Stimulated activated CD8-positive, alpha-beta memory T cell treated with anti-CD3 and anti-CD28 coated beads, Interleukin-4, amount 100 ng/mL, for 1 hour (primary cell): Measurements from ENCODE around the gene LYRM4.
A peak's percentile ranks its signal among the peaks of the same experiment; 100 is the strongest.

ENCODE experiments used
- DNase-seq, 2 donors: peaks; one replicate each; pipeline ENCODE4 v3.0.0-alpha.2; 2020; ENCODE audit warnings: low read depth in 2 of 2, low spot score in 1 of 2

Gene LYRM4

DNA sequence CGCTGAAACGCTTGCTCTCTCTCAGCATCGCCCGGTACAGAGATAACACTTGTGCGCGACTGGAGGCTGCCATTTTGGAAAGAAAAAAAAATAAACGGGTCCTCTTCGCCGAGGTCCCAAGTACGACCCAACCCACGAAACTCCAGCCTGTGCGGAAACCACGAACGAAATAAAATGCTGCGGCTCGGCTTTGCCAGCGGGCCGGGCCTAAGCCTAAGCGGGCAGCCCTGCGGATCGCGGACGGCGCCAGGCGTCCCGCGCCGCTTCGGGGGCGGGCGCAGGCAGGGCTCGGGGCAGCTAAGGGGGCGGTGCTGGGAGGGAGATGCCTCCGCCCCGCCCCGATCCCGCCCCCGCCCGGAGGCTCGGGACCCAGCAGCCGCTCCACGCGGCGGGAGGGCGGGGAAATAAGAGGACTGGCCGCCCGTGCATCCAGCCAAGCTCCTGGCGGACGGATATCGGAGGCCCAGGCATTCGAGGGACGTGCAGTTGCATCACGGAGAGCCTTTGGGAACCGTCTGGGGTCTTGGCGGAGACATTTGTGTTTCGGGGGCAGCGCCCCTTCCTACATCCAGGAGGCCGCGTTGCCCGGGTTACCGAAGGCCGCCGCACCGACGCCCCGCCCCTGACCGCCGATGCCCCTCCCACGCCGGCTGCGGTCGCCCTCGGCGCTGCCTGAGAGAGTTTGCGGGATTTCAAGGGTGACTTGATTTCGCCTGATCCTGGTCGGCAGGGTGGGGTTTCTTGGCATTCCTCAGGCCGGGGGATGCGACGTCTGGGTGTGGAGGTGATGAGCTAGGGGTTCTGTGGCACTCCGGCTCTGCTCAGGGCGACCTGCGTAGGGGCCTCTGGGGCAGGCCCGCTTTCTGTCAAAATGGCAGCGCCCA, at the start of gene LYRM4, which contains the start of gene FARS2:
Gene LYRM4, minus strand, starts transcription at position 290 of the 884 bp plus-strand sequence. Its CDS starts 217 bp downstream, at position 73.
Gene FARS2, plus strand, starts transcription at position 853 of the 884 bp plus-strand sequence.
- peak; percentile 83 to 87 for DNase-seq

DNA sequence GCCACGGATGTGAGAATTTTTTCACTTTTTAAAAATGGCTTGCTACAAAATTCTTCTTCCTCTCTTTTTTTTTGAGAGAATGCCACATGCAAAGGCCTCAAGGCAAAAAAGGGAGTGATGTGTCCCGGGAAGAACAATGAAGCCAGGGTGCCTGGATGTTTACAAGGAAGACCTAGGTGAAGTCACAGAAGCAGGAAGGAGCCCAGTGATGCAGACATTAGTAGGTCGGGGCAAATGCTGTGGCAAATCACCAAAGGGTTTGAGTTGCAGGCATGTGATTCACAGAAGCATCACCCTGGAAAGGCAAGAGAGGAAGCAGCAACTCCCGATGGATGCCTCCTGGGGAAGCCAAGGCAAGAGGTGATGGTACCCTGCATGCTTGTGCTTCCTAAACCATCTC, 47.3 kb upstream of the LYRM4 start:
- no peak for DNase-seq

DNA sequence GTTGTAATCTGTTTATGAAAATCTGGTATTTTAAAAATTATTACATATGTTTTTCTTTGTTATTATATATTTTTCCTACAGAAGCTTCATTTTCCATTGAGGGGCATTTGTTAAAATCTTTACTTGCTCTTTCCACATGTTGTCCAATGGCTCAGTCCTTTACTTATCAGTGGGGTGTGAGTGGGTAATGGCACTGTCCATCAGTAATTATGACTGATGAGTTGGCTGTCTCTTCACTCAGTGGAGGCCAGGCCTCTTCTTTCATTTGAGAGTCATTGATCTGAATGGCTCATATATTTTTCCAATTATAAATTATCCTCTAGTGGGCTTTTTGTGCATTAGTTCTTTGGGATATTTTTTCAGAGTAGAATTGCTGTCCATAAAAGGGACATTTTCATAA, 46.3 kb upstream of the LYRM4 start:
- no peak for DNase-seq

DNA sequence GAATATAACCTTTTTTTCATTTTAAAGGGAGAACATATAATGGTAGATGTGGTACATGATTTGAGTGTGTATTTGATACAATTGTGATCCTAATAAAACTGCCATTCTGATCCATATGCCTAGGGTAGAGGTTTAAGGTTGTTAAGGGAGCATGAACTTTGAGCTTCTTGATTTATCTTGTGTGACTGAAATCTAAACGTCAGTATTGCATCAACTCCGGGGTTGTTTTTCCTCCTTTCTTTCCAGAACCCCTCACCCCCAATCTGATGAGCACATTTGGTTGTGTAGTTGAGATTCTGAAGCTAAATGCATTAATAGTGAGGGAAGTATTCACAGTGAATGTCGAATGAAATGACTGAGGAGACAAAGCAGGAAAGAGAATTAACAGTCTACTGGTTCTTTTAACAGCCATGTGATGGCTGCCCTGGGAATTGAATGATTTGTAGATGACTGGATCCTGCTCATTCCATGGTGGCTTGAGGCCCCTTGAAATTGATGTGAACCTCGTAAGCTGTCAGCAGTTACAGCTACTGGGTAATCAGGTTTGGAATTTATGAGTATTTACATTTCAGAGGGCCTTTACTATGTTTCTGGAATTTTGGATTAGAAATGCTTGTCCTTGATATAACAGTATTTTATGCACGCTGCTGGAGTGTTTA, 45.3 kb upstream of the LYRM4 start:
- no peak for DNase-seq

DNA sequence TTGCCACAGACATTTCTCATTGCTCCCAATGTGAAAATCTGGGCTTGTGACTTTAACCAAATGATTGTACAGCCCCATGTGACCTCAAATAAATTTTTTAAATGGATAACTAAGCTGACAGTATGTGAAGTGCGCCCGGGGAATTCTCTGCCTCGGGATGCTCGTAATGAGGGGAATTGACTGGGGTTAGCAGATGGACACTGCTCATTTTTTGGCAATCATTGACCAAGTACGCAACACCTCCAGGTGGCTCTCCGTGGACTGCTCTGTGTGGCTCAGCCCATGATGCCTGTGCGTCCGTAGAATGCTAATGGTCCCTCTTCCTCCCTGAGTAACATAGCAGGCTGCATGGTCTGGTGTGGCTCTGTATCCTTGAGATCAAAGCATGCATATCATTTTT, 42.9 kb upstream of the LYRM4 start:
- no peak for DNase-seq

DNA sequence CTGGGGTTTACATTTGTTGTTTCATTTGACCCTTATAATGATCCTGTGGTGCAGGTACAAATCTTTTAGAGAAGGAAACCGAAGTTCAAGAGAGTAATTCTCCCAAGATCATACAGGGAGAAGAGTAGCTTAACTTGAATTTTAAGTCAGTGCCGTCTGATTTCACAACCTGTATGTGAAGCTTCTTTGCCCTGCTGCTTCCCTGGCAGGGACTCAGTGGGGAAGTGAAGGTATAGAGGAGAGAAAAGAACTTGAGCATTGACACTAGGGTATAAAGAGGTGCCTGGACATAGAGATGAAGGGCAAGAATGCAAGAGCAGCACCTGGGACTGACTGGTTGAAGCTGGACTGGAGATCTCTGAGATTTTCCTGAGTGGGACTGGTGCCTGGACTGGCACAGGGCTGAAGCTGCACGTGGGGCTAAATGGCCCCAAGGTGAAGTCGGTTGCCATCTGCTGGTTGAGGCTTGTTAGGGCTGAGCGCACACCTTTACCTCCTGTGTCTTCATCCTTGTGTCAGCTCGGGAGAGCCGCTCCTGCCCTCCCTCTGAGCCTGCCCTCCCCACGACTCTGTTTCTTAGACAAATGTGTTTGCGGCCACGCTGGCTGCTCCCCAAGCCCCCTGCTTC, 42.4 kb upstream of the LYRM4 start:
- peak in 1 of 2 donors; percentile 18 for DNase-seq

DNA sequence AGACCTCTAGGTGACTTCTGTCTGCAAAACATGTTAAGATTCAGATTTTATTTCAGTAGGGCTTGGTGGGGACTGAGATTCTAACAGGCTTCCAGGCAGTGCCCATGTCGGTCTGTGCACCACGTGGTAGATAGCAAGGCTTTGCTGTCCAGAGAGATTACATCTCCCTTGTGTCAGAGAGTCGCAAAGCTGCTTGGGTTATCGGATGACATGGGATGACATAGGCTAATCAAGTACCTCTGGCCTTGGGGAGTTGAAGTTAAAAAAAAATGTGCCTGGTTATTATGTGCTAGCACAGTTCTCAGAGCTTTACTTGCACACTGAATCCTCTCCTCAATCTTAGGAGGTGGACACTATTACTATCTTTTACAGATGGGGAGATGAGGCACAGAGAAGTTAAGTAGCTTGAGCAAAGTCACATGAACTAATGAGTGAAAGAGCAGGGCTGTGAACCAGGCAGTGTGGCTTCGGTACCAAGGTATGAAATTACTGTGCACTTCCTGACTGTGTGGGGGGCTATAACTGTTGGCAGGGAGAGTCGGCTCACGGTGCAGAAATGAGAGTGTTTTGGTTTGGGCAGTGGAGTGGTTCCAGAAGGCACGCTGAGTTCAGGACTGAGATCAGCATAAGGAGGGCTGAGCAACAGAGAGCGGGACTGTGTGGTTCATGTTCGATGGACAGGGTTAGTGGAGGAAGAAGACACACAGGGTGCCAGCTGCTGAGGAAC, 41.6 kb upstream of the LYRM4 start:
- no peak for DNase-seq

DNA sequence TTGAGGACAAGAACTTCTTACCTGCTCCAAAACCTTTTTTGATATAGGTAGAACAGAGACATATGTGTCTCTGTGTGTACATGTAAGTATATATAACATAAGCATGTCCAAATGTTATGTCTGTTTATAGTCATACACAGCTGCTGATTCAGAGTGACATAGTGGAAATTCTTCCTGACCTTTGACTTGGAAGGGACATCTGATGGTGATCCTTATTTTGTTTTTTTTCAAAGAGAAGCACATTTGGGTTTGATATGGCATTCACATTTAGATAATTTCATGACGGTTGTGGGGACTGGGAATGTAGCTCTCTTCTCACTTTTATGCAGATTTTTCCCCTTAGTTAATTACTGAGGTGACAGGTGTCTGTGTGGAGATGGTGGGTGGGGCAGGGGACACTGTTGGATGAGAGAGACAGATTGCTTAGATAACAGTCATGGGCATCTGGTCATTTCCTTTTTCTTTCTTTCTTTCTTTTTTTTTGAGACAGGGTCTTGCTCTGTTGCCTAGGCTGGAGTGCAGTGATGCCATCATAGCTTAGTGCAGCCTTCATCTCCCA, 39.5 kb upstream of the LYRM4 start:
- no peak for DNase-seq

DNA sequence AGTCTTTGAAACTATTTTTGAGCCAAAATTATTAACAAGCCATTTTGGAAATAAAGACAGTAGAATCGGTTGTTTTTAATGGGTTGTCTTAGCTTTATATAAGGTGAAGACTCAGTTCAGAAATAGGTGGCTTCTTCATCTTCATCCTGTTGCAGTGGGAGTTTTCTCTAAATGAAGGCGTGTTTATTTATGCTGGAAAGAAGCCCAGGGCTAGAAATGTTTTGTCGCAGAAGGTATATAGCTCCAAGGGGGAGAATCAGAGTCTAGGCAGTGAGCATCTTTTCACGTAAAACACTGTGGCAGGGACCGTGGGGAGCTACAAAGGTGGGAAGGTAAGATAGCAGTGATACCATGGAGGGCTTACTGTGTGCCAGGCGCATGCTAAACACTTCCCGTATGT, 34.9 kb upstream of the LYRM4 start:
- DNase-seq: no peak

DNA sequence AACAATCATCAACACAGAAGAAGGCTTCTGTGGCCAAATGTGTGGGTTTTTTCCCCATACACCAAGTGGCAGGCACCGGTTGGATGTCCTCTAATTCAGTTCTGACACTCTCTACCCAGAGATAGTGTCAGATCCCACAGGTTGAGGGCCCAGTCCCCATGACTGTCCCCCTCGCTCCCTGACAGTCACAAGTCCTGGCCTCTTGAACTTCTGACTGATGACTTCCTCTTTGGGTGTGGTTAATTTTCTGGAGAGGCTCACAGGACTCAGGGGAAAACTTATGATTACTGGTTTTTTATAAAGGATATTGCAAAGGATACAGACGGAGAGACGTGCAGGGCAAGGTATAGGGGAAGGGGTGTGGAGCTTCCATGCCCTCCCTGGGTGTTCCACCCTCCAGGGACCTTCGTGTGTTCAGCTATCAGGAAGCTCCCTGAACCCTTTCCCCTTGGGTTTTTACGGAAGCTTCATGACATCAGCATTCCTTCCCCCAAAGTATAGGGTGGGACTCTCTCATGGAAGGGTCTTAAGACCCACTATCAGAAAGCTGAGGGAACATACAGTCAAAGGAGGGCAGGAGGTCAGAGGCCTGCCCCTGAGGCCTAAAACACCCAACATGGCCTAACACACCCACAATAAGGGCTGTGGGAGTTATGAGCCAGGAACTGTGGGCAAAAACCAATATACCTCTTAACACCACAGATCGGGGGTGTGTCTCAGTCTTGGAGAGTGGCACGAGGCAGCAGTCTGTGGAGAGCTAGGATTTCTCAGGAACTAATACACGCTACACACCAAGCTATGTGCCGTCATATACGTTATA, 33.9 kb upstream of the LYRM4 start:
- no peak for DNase-seq

DNA sequence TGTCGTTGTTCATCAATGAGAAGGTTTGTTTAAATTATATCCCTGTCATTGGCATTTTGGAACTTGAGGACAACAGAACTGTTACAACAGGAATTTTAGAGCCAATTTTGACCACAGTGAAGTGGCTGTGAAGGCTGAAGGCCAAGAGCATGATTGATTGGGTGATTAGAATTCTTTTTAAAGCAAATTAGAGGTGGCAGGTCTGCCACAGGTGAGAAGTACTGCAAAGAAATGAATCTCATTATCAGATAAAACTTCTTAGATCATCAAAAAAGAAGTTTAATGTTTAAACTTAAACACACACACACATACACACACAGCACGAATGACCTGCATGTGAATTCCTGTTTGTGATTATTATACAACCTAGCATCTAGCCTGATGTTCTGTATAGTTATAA, 32.9 kb upstream of the LYRM4 start:
- no peak for DNase-seq

DNA sequence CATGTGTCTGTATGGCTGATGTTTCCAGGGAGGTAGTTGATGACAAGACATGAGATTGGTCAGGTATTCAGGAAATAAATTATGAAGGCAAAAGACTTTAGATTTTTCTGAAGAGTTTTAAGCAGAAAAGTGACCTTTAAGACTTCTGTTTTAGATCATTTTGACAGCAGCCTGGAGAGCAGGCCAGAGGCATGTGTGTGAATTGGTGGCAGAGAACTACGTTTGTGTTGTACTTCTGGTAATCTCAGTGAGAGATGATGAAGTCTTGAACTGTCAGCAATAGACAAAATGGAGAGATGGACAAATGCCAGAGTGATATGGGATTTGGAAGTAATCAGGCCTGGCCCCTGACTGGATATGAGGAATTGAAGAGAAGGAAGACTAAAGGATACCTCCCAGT, 31.4 kb upstream of the LYRM4 start:
- DNase-seq: no peak

DNA sequence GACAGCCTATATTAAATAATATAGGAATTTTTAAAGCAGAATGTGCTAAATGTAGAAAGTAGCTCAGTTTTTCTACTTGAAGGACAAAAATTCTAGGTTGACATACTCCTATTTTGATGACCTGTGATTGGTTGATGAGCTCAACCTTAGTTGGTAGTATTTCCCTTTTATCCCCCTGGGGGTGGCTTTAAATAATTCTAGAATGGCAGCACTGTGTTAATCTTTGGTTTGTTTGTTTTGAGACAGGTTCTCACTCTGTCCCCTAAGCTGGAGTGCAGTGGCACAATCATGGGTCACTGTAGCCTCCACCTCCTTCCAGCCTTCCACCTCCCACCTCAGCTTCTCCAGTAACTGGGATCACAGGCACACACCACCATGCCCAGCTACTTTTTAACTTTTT, 29.8 kb upstream of the LYRM4 start:
- DNase-seq: no peak

DNA sequence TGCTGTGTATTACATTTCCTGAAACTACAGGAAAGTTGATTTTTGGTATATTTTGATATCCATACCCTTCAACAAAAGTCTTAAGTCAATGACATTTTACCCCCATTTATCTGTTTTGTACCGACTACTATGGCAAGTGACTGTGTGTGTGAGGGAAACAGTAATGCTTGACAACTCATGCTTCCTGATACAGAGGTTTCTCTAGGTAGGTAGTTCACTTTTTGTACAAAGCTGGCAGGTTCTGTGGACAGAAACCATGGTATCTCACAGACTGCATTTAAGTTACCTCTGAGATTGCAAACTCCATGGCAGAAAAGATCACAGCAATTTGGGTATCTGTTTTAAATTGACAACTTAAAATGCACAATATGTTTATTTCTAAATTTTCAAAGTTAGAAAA, 29.3 kb upstream of the LYRM4 start:
- DNase-seq: no peak

DNA sequence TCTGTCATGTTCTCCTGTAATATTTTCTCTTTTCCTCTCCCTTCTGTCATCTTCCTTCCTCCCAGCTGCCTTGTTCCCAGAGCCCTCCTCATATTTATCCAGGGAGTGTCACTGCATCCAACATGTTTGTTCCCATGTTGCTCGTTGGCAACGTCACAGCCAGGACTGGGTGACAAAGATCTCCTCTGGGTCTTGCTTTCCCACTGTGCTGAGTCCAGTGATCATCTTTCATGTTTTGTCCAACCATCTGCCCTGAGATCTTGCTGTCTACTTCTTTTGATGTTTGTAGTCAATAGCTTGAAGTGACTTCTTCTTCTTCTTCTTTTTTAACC, 27.2 kb upstream of the LYRM4 start:
- DNase-seq: no peak

DNA sequence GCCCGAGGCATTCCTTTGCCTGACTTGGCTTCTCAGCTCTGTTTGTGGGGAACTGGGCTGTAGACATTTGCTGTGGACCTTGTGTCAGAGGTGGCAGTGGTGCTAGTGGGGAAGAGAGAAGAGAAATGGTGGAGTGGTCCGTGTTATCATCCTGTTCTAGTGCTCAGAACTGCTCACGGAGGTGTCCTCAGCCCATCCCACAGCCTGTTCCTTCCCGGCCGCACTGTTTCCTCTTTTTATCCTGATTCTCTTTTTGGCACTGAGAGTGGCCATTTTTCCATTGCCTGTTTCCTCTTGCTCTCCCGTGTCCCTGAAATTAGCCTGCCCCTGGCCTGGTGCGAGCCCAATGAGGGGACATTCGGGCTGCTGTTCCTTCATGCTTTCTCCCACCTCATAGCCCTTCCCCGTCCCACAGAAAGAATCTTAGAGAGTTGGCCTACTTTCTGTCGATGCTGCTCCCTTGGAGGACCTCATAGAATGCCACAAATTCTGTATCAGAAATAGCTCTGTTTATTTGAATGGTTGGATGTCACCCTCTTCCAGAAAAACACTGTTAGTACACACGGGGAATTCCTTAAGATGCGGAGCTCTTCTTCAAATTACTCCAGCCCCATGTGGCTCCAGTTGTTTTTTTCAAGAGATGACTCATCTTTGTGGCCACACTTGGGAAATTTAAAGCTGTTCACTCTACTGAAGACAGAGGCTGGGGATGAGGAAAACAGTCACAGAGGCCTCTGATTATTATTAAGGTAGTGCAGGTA, 26.6 kb upstream of the LYRM4 start:
- DNase-seq: no peak

DNA sequence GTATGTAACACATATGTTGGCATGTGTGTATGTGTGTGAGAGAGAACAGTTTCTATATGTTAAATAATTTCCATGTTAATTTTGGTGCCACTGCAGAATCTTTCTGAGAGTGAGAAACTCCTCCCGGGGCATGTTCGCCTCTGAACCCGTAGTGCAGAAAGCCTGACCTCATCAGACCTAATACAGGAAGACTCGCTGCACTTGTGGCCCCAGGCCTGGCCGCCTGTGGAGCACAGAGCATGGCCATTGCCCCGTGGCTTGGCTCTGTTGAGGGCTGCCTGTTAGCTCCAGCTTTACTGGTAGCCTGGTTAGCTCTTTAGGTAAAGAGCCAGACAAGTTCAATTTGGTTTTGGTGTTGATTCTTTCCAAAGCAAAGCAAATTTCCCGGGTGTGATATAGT, 26.0 kb upstream of the LYRM4 start:
- no peak for DNase-seq

DNA sequence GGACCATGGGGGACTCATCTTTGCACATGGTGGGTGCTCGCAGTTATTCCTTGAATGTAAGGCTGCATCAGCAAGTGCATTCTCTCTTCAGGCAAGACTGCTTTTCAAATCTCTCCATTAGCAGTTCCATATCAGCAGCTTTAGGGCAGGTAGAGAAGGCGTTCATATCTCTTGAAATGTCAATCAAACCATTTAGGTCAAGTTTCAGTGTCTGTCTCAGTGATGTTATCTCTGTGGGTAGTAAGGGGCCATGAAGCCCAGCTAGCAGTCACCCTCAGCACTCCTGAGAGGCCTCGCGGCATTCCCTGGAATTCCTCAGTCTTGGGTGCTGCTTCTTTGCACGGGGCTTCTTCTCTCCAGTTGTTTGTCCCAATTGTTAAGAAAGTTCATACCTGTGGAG, 24.8 kb upstream of the LYRM4 start:
- DNase-seq: no peak

DNA sequence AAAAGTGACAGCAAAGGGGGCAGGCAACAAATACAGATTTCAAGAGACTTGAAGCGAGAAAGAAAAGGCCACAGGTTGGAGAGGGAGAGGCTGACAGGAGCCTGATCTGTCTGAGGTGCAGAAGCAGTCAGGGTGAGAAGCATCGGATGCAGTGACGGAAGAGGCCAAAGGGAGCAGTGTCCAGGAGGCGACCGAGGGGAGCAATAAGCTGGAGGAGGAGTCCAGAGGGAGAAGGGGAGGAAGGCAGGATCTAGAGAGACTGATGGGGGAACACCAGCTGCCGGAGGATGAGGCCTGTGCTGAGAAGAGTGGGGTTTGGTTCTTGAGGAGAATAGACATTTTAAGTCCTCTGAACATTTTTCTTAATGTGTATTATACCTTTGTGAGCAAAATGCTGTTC, 24.3 kb upstream of the LYRM4 start:
- no peak for DNase-seq

DNA sequence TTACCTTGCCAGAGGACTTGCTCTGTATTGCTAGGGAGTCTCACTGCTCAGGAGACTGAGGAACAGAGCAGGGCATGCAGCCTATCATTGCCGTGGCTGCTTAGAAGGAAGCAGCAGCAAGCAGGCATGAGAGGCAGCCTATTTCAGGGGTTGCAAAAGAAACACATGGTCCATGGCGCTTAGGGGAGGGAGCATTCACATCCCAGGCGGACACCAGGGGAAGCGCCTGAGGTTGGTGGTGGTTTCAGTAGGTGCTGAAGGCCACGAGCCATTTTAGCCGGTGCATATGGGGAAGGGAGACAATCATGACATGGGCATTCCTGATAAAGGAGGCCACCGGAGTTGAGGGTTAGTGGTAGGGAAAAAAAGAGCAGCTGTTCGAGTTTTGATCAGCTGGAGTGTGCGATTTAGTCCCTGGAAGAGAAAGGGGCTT, 21.5 kb upstream of the LYRM4 start:
- DNase-seq: no peak
